HepG2 (cell line): ENCODE measurements around the gene AJUBA. TPM values are rescaled to one million over a fixed set of nuclear protein-coding genes. Genes with fewer than 3 reads are reported as not detected.

Experiments used
- ARID4A ChIP-seq: sonication (generic); formaldehyde crosslinking; IDR thresholded peaks from 2 replicates; pipeline ENCODE4 v1.5.0; 2020; ENCODE audit warnings: mild to moderate bottlenecking, missing genetic modification reagents, borderline replicate concordance
- CHCHD3 ChIP-seq: sonication (generic); formaldehyde crosslinking; IDR thresholded peaks from 2 replicates; pipeline ENCODE4 v1.8.0; 2022; ENCODE audit warnings: mild to moderate bottlenecking, missing genetic modification reagents, moderate library complexity
- ELK4 ChIP-seq: sonication (generic); formaldehyde crosslinking; IDR thresholded peaks from 2 replicates; pipeline ENCODE4 v1.9.0; 2021; ENCODE audit warnings: missing genetic modification reagents, borderline replicate concordance
- IRF2 ChIP-seq: IDR thresholded peaks from 2 replicates; pipeline ENCODE4 v1.6.1; 2018; ENCODE audit warnings: missing genetic modification reagents, missing compliant biosample characterization
- MAZ ChIP-seq, 2 experiments: sonication (generic) in 1 of 2; formaldehyde crosslinking in 1 of 2; IDR thresholded peaks; 2 replicates each; pipeline versions ENCODE4 v1.5.0 to v1.6.1; 2012 to 2020; ENCODE audit warnings: low read depth in 2 of 2, mild to moderate bottlenecking in 2 of 2, borderline replicate concordance in 1 of 2, improper control_type of control experiment in 1 of 2, low read length in 1 of 2, missing genetic modification reagents in 1 of 2, moderate library complexity in 1 of 2
- NAIF1 ChIP-seq: sonication (generic); formaldehyde crosslinking; IDR thresholded peaks from 2 replicates; pipeline ENCODE4 v1.5.0; 2020; ENCODE audit warnings: mild to moderate bottlenecking, missing genetic modification reagents, borderline replicate concordance
- NCOA1 ChIP-seq: sonication (generic); formaldehyde crosslinking; IDR thresholded peaks from 2 replicates; pipeline ENCODE4 v1.9.0; 2021; ENCODE audit warnings: missing genetic modification reagents
- NCOR1 ChIP-seq: fragments of 200-600 bp; sonication (generic); IDR thresholded peaks from 2 replicates; pipeline ENCODE4 v1.7.0; 2017; ENCODE audit warnings: antibody characterized with exemption, low read length, borderline replicate concordance
- NFYC ChIP-seq: IDR thresholded peaks from 2 replicates; pipeline ENCODE4 v1.6.1; 2016; ENCODE audit warnings: missing genetic modification reagents, missing compliant biosample characterization
- REST ChIP-seq, 2 experiments: IDR thresholded peaks; 2 replicates each; pipeline ENCODE4 v1.6.1; 2011 to 2012; ENCODE audit warnings: low read length in 2 of 2, borderline replicate concordance in 1 of 2, low read depth in 1 of 2, mild to moderate bottlenecking in 1 of 2, moderate library complexity in 1 of 2
- SRSF9 ChIP-seq: fragments of 200-400 bp; formaldehyde crosslinking; IDR thresholded peaks from 2 replicates; pipeline ENCODE4 v1.6.1; 2018; ENCODE audit warnings: borderline replicate concordance, mild to moderate bottlenecking, low read depth, low read length; ENCODE audit not compliant: insufficient read depth, poor library complexity, severe bottlenecking
- TRIM22 ChIP-seq: fragments of 450-650 bp; IDR thresholded peaks from 2 replicates; pipeline ENCODE4 v1.6.1; 2017
- ZNF274 ChIP-seq: sonication (generic); formaldehyde crosslinking; IDR thresholded peaks from 2 replicates; pipeline ENCODE4 v1.5.1; 2020; ENCODE audit warnings: mild to moderate bottlenecking, missing genetic modification reagents
- ZNF329 ChIP-seq: sonication (generic); formaldehyde crosslinking; IDR thresholded peaks from 2 replicates; pipeline ENCODE4 v1.9.0; 2021; ENCODE audit warnings: low read depth, mild to moderate bottlenecking, missing genetic modification reagents
- ZNF788 ChIP-seq: sonication (generic); formaldehyde crosslinking; IDR thresholded peaks from 2 replicates; pipeline ENCODE4 v1.5.0; 2020; ENCODE audit warnings: mild to moderate bottlenecking, missing genetic modification reagents, borderline replicate concordance
- polyA plus RNA-seq, 8 experiments: library from polyadenylated mRNA; depleted of rRNA in 3 of 8; stranded (reverse) in 7 of 8; unstranded in 1 of 8; fragments of >200 nt; fragmentation: Illumina TruSeq in 4 of 8; extraction: Trizol in 4 of 8; gene quantifications; 2 replicates each; pipeline versions ENCODE4 v1.2.1 to v1.2.3, GENCODE V29; 2011 to 2016; ENCODE audit warnings: low read depth in 4 of 8, missing spikeins in 1 of 8, mixed read lengths in 1 of 8; ENCODE audit not compliant: insufficient read depth in 1 of 8
- total RNA-seq, 5 experiments: library from RNA; depleted of rRNA; stranded (reverse); fragments of >200 nt; fragmentation: Illumina TruSeq; extraction: Trizol; gene quantifications; 2 replicates each; pipeline ENCODE4 v1.2.3, GENCODE V29; 2016; ENCODE audit warnings: low read depth in 1 of 5

Gene AJUBA
- total and polyA plus RNA-seq, 2 of the 13 experiments (the other 11 are each of a cell fraction or from before 2014, with no cell fraction given): 157 to 241 TPM

- TF ChIP-seq ELK4 (no peak), NFYC (CRISPR knock-in tag) (peak; percentile 53), NCOR1 (0 out of 2 replicates have a peak, but pooled peaks have one; percentile 9), ZNF274 (peak; percentile 77), NCOA1 (peak; percentile 88; the same call in 1 of the 2 replicates), MAZ (IDR thresholded peaks at IDR 0.05; ENCODE audit: borderline replicate concordance, low read depth, low read length) (peak; percentile 71; the same call in 1 of the 2 replicates), MAZ (CRISPR knock-in tag; IDR thresholded peaks at IDR 0.05; ENCODE audit: low read depth) (peak; percentile 87), CHCHD3 (no peak), ARID4A (peak; percentile 71; the same call in 1 of the 2 replicates), SRSF9 (no peak), ZNF329 (CRISPR knock-in tag) (no peak), TRIM22 (no peak), IRF2 (CRISPR knock-in tag) (peak; percentile 59; the same call in 1 of the 2 replicates), REST (IDR thresholded peaks at IDR 0.05; ENCODE audit: borderline replicate concordance in 1 of 2, low read depth in 1 of 2, low read length in 2 of 2) (peak in 1 of 2 experiments; percentile 72; a peak in 2 of 4 replicates), NAIF1 (CRISPR knock-in tag) (no peak), ZNF788 (CRISPR knock-in tag) (peak; percentile 59; the same call in 1 of the 2 replicates)
These were observed 27.8 kb upstream of the AJUBA start, which contains the start of gene C14orf93 (continued) for GRCh38 chr14:23009939-23010726.
